ENCODE data around the gene HLCS.
"Not testable (repeated sequence)": the region's sequence is repeated elsewhere in the genome, so short reads cannot be mapped to it uniquely, and the experiment has no call there.

The HLCS gene

GRCh38 chr21:36964827-36965719, 1.4 kb downstream of the HLCS start:
- Histone ChIP-seq H3K27me3 (ENCODE audit: control insufficient read depth, insufficient read depth, low read length) (no peaks in the 10 kb centered on the region), H3K4me1 (ENCODE audit: control insufficient read depth, low read depth, low read length) (peaks cover 4% of the 10 kb centered on the region), H3K36me3 (ENCODE audit: control insufficient read depth, low read depth, low read length) (no peaks in the 10 kb centered on the region), H3K9ac (ENCODE audit: low read length) (no peak overlapping the region), H3K27ac (ENCODE audit: low read length) (no peak overlapping the region), H3K4me3 (ENCODE audit: low read length) (peak overlapping the region; percentile 73), H3K9me3 (ENCODE audit: control insufficient read depth, low read depth, low read length) (no peaks in the 10 kb centered on the region)

- Histone ChIP-seq H3K9me3 (ENCODE audit: control insufficient read depth, low read depth, low read length) (no peaks in the 10 kb centered on the region), H3K4me1 (ENCODE audit: control insufficient read depth, low read depth, low read length) (peaks cover 4% of the 10 kb centered on the region), H3K36me3 (ENCODE audit: control insufficient read depth, low read depth, low read length) (no peaks in the 10 kb centered on the region), H3K27ac (ENCODE audit: low read length) (no peak overlapping the region), H3K4me3 (ENCODE audit: low read length) (no peak overlapping the region), H3K9ac (ENCODE audit: low read length) (no peak overlapping the region), H3K27me3 (ENCODE audit: control insufficient read depth, insufficient read depth, low read length) (no peaks in the 10 kb centered on the region)
Observed at GRCh38 chr21:36964398-36964797, 2.1 kb downstream of the HLCS start.

- Histone ChIP-seq H3K27ac (ENCODE audit: low read length) (no peak overlapping the region), H3K9ac (ENCODE audit: low read length) (no peak overlapping the region), H3K4me1 (ENCODE audit: control insufficient read depth, low read depth, low read length) (peaks cover 3% of the 10 kb centered on the region), H3K27me3 (ENCODE audit: control insufficient read depth, insufficient read depth, low read length) (no peaks in the 10 kb centered on the region), H3K9me3 (ENCODE audit: control insufficient read depth, low read depth, low read length) (no peaks in the 10 kb centered on the region), H3K4me3 (ENCODE audit: low read length) (no peak overlapping the region), H3K36me3 (ENCODE audit: control insufficient read depth, low read depth, low read length) (no peaks in the 10 kb centered on the region)
Observed at GRCh38 chr21:36962098-36962780, 4.2 kb downstream of the HLCS start.

GRCh38 chr21:36960676-36961284, 5.7 kb downstream of the HLCS start:
- H3K27ac ChIP-seq (ENCODE audit: low read length): no peak overlapping the region
- H3K4me3 ChIP-seq (ENCODE audit: low read length): no peak overlapping the region
- no peaks in the 10 kb centered on the region for H3K4me1 ChIP-seq (ENCODE audit: control insufficient read depth, low read depth, low read length)
- H3K9ac ChIP-seq (ENCODE audit: low read length): no peak overlapping the region
- H3K36me3 ChIP-seq (ENCODE audit: control insufficient read depth, low read depth, low read length): no peaks in the 10 kb centered on the region
- no peaks in the 10 kb centered on the region for H3K27me3 ChIP-seq (ENCODE audit: control insufficient read depth, insufficient read depth, low read length)
- no peaks in the 10 kb centered on the region for H3K9me3 ChIP-seq (ENCODE audit: control insufficient read depth, low read depth, low read length)

GRCh38 chr21:36959020-36959835, 7.2 kb downstream of the HLCS start:
- H3K27ac ChIP-seq (ENCODE audit: low read length): no peak overlapping the region
- no peaks in the 10 kb centered on the region for H3K9me3 ChIP-seq (ENCODE audit: control insufficient read depth, low read depth, low read length)
- no peak overlapping the region for H3K4me3 ChIP-seq (ENCODE audit: low read length)
- no peaks in the 10 kb centered on the region for H3K4me1 ChIP-seq (ENCODE audit: control insufficient read depth, low read depth, low read length)
- H3K27me3 ChIP-seq (ENCODE audit: control insufficient read depth, insufficient read depth, low read length): no peaks in the 10 kb centered on the region
- H3K9ac ChIP-seq (ENCODE audit: low read length): no peak overlapping the region
- H3K36me3 ChIP-seq (ENCODE audit: control insufficient read depth, low read depth, low read length): no peaks in the 10 kb centered on the region

GRCh38 chr21:36955783-36956182, 10.7 kb downstream of the HLCS start:
- Histone ChIP-seq H3K27me3 (ENCODE audit: control insufficient read depth, insufficient read depth, low read length) (no peaks in the 10 kb centered on the region), H3K9me3 (ENCODE audit: control insufficient read depth, low read depth, low read length) (no peaks in the 10 kb centered on the region), H3K27ac (ENCODE audit: low read length) (no peak overlapping the region), H3K9ac (ENCODE audit: low read length) (no peak overlapping the region), H3K36me3 (ENCODE audit: control insufficient read depth, low read depth, low read length) (no peaks in the 10 kb centered on the region), H3K4me3 (ENCODE audit: low read length) (no peak overlapping the region), H3K4me1 (ENCODE audit: control insufficient read depth, low read depth, low read length) (no peaks in the 10 kb centered on the region)

- not testable (repeated sequence) for H3K27me3 ChIP-seq (ENCODE audit: control insufficient read depth, insufficient read depth, low read length); H3K27ac ChIP-seq (ENCODE audit: low read length); H3K4me3 ChIP-seq (ENCODE audit: low read length); H3K4me1 ChIP-seq (ENCODE audit: control insufficient read depth, low read depth, low read length); H3K9ac ChIP-seq (ENCODE audit: low read length); H3K36me3 ChIP-seq (ENCODE audit: control insufficient read depth, low read depth, low read length); H3K9me3 ChIP-seq (ENCODE audit: control insufficient read depth, low read depth, low read length)
Observed at GRCh38 chr21:36952331-36952730, 14.1 kb downstream of the HLCS start.

GRCh38 chr21:36949171-36950141, 17.0 kb downstream of the HLCS start:
- Histone ChIP-seq H3K4me3 (ENCODE audit: low read length) (no peak overlapping the region), H3K9ac (ENCODE audit: low read length) (no peak overlapping the region), H3K27me3 (ENCODE audit: control insufficient read depth, insufficient read depth, low read length) (peaks cover 23% of the 10 kb centered on the region), H3K4me1 (ENCODE audit: control insufficient read depth, low read depth, low read length) (peaks cover 11% of the 10 kb centered on the region), H3K36me3 (ENCODE audit: control insufficient read depth, low read depth, low read length) (no peaks in the 10 kb centered on the region), H3K9me3 (ENCODE audit: control insufficient read depth, low read depth, low read length) (no peaks in the 10 kb centered on the region), H3K27ac (ENCODE audit: low read length) (no peak overlapping the region)

- Histone ChIP-seq H3K27ac (ENCODE audit: low read length) (no peak overlapping the region), H3K9ac (ENCODE audit: low read length) (no peak overlapping the region), H3K4me3 (ENCODE audit: low read length) (no peak overlapping the region), H3K9me3 (ENCODE audit: control insufficient read depth, low read depth, low read length) (no peaks in the 10 kb centered on the region), H3K27me3 (ENCODE audit: control insufficient read depth, insufficient read depth, low read length) (peaks cover 23% of the 10 kb centered on the region), H3K36me3 (ENCODE audit: control insufficient read depth, low read depth, low read length) (no peaks in the 10 kb centered on the region), H3K4me1 (ENCODE audit: control insufficient read depth, low read depth, low read length) (peaks cover 11% of the 10 kb centered on the region)
Observed at GRCh38 chr21:36948686-36949085, 17.8 kb downstream of the HLCS start.

- Histone ChIP-seq H3K9ac (ENCODE audit: low read length) (no peak overlapping the region), H3K36me3 (ENCODE audit: control insufficient read depth, low read depth, low read length) (no peaks in the 10 kb centered on the region), H3K4me3 (ENCODE audit: low read length) (peak overlapping the region; percentile 40), H3K27me3 (ENCODE audit: control insufficient read depth, insufficient read depth, low read length) (peaks cover 23% of the 10 kb centered on the region), H3K27ac (ENCODE audit: low read length) (no peak overlapping the region), H3K9me3 (ENCODE audit: control insufficient read depth, low read depth, low read length) (no peaks in the 10 kb centered on the region), H3K4me1 (ENCODE audit: control insufficient read depth, low read depth, low read length) (peaks cover 11% of the 10 kb centered on the region)
Observed at GRCh38 chr21:36946949-36947356, 19.5 kb downstream of the HLCS start.

Data from iPS-18a (cell line).